MCF 10A (cell line): ENCODE results near the gene CCNY. TPM values are rescaled to one million over a fixed set of nuclear protein-coding genes. Genes with fewer than 3 reads are reported as not detected.

Experiments
- BruUV-seq: library from RNA; stranded (reverse); fragments of 400-500 nt; replicated peaks from 2 replicates; lab custom pipeline; 2021; lab: Mats Ljungman, UMichigan
- CTCF ChIA-PET: fragments of 300-600 bp; sonication (Branson Sonifier 250); formaldehyde crosslinking; extraction: SDS; loops from one replicate; lab custom pipeline; 2021; ENCODE audit warnings: antibody characterized with exemption, inconsistent platforms; lab: Yijun Ruan, JAX
- POLR2A ChIA-PET: fragments of 300-600, 350-650 bp; sonication (Branson Sonifier 250); formaldehyde crosslinking; extraction: SDS; loops from one replicate; lab custom pipeline; 2020; ENCODE audit warnings: antibody characterized with exemption, inconsistent platforms; lab: Yijun Ruan, JAX
- DNase-seq: peaks from one replicate; pipeline ENCODE4 v3.0.0-alpha.2; 2018; ENCODE audit not compliant: unreplicated experiment
- H3K27ac Mint-ChIP-seq: one replicate; pipeline ENCODE4 v1.8.0; 2022; ENCODE audit warnings: mild to moderate bottlenecking, low read depth, mixed read lengths; ENCODE audit not compliant: unreplicated experiment
- H3K27me3 Mint-ChIP-seq: one replicate; pipeline ENCODE4 v1.8.0; 2022; ENCODE audit warnings: mixed read lengths; ENCODE audit not compliant: insufficient read depth, unreplicated experiment
- H3K36me3 Mint-ChIP-seq: one replicate; pipeline ENCODE4 v1.8.0; 2022; ENCODE audit warnings: mild to moderate bottlenecking, moderate library complexity, mixed read lengths; ENCODE audit not compliant: insufficient read depth, unreplicated experiment
- H3K4me1 Mint-ChIP-seq: one replicate; pipeline ENCODE4 v1.8.0; 2022; ENCODE audit warnings: mixed read lengths; ENCODE audit not compliant: insufficient read depth, unreplicated experiment
- H3K4me3 Mint-ChIP-seq: one replicate; pipeline ENCODE4 v1.8.0; 2022; ENCODE audit warnings: mild to moderate bottlenecking, moderate library complexity, mixed read lengths; ENCODE audit not compliant: unreplicated experiment
- H3K9me3 Mint-ChIP-seq: one replicate; pipeline ENCODE4 v1.8.0; 2022; ENCODE audit warnings: mixed read lengths; ENCODE audit not compliant: unreplicated experiment
- CTCF ChIP-seq: fragments of 200-600 bp; IDR thresholded peaks from one replicate; pipeline ENCODE4 v1.8.0; 2022; ENCODE audit warnings: antibody characterized with exemption, mild to moderate bottlenecking; ENCODE audit not compliant: unreplicated experiment
- intact Hi-C: fragments of 100-400 bp; cut with micrococcal nuclease; formaldehyde crosslinking; loops from 2 replicates; pipeline ENCODE4 v1.14.1; 2022
- total RNA-seq: library from RNA; stranded (reverse); gene quantifications from 2 replicates; pipeline ENCODE4 v1.2.3, GENCODE V29; 2022

Gene CCNY
- total RNA-seq, 1 experiment from 2014 or later, result 68.9 TPM

GRCh38 chr10:35465673-35466072 is 129.4 kb downstream of the CCNY start:
- Mint-ChIP-seq H3K27me3 (no peaks in the 10 kb centered on the region), H3K4me3 (no peak overlapping the region), H3K4me1 (peaks cover 23% of the 10 kb centered on the region), H3K27ac (no peak overlapping the region), H3K36me3 (peaks cover 12% of the 10 kb centered on the region), H3K9me3 (no peaks in the 10 kb centered on the region)
- POLR2A ChIA-PET, result interaction anchor here (1.0 kb wide), 1 partner anchor 12 kb away, joined by 3 read pairs; no protein-coding TSS in a partner anchor
- intact Hi-C loops, result no loop called here
- CTCF ChIA-PET, result interaction anchor here (0.7 kb wide), 1 partner anchor 33 kb away, joined by 3 read pairs; no protein-coding TSS in a partner anchor
- TF ChIP-seq CTCF, result no peak
- no TSS peak for BruUV-seq
- DNase-seq, result no peak

- no peak for TF ChIP-seq CTCF
- CTCF ChIA-PET, result no interaction called here
These were observed 129.9 kb downstream of the CCNY start for GRCh38 chr10:35466170-35466569.

GRCh38 chr10:35466661-35467060 is 130.4 kb downstream of the CCNY start:
- Mint-ChIP-seq H3K4me1 (peaks cover 16% of the 10 kb centered on the region), H3K36me3 (peaks cover 12% of the 10 kb centered on the region), H3K4me3 (no peak overlapping the region), H3K27ac (no peak overlapping the region), H3K9me3 (no peaks in the 10 kb centered on the region), H3K27me3 (no peaks in the 10 kb centered on the region)
- TF ChIP-seq CTCF, result no peak
- BruUV-seq, result no TSS peak
- DNase-seq, result no peak
- POLR2A ChIA-PET, result no interaction called here
- CTCF ChIA-PET, result no interaction called here
- intact Hi-C loops, result no loop called here

More at GRCh38 chr10:35466170-35466569, 129.9 kb downstream of the CCNY start:
- no TSS peak for BruUV-seq
- peaks cover 18% of the 10 kb centered on the region for H3K4me1 Mint-ChIP-seq
- H3K27ac Mint-ChIP-seq, result no peak overlapping the region
- intact Hi-C loops, result no loop called here
- no peaks in the 10 kb centered on the region for H3K9me3 Mint-ChIP-seq
- no peak for DNase-seq
- H3K4me3 Mint-ChIP-seq, result no peak overlapping the region
- no peaks in the 10 kb centered on the region for H3K27me3 Mint-ChIP-seq
- POLR2A ChIA-PET, result interaction anchor here (1.0 kb wide), 1 partner anchor 12 kb away, joined by 3 read pairs; no protein-coding TSS in a partner anchor
- peaks cover 12% of the 10 kb centered on the region for H3K36me3 Mint-ChIP-seq

GRCh38 chr10:35467186-35467585 is 130.9 kb downstream of the CCNY start:
- ChIA-PET POLR2A (no interaction called here), CTCF (no interaction called here)
- Mint-ChIP-seq H3K4me3 (no peak overlapping the region), H3K9me3 (no peaks in the 10 kb centered on the region), H3K27me3 (no peaks in the 10 kb centered on the region), H3K36me3 (peaks cover 12% of the 10 kb centered on the region), H3K27ac (no peak overlapping the region), H3K4me1 (peaks cover 16% of the 10 kb centered on the region)
- intact Hi-C loops, result no loop called here
- no TSS peak for BruUV-seq
- no peak for DNase-seq
- no peak for TF ChIP-seq CTCF
